Left ventricle myocardium inferior (tissue), 1 donor: Measurements from ENCODE around the gene NOD1. TPM values are rescaled to one million over a fixed set of nuclear protein-coding genes. Genes with fewer than 3 reads are reported as not detected.

Source experiments
- DNase-seq: peaks from one replicate; pipeline ENCODE4 v3.0.0-alpha.2; 2020
- H3K27ac ChIP-seq: fragments of 200-600 bp; replicated peaks from 2 replicates; pipeline ENCODE4 v1.8.0; 2021
- H3K27me3 ChIP-seq: fragments of 200-600 bp; 2 replicates; pipeline ENCODE4 v1.8.0; 2021; ENCODE audit warnings: low read depth
- H3K36me3 ChIP-seq: fragments of 200-600 bp; 2 replicates; pipeline ENCODE4 v1.8.0; 2021
- H3K4me1 ChIP-seq: fragments of 200-600 bp; 2 replicates; pipeline ENCODE4 v1.8.0; 2021
- H3K4me3 ChIP-seq: fragments of 200-600 bp; 2 replicates; pipeline ENCODE4 v1.8.0; 2021; ENCODE audit warnings: mild to moderate bottlenecking, moderate library complexity
- H3K9me3 ChIP-seq: fragments of 200-600 bp; replicated peaks from 2 replicates; pipeline ENCODE4 v1.8.0; 2021
- CTCF ChIP-seq: fragments of 200-600 bp; IDR thresholded peaks from 2 replicates; pipeline ENCODE4 v1.8.0; 2021; ENCODE audit warnings: antibody characterized with exemption, mild to moderate bottlenecking, borderline replicate concordance
- intact Hi-C: fragments of 100-400 bp; cut with micrococcal nuclease; formaldehyde crosslinking; loops from one replicate; pipeline ENCODE4 v1.11.0; 2022
- total RNA-seq: library from RNA; stranded (reverse); fragmentation: NEBNext Ultra II Directional; extraction: Animal tissue kit (Norgen Biotek cat#: 25700); gene quantifications from one replicate; pipeline ENCODE4 v1.2.1, GENCODE V29; 2021
- donor health status: DM: no; HTN: yes; CAD: no; lungs with severe emphysema.

NOD1 gene
- total RNA-seq, 1 donor from 2014 or later = 7.0 TPM

- H3K4me1 ChIP-seq = peaks cover 66% of the 10 kb centered on the region
- H3K4me3 ChIP-seq = no peak overlapping the region
- intact Hi-C loops = no loop called here
- H3K27me3 ChIP-seq = no peaks in the 10 kb centered on the region
- no peak for TF ChIP-seq CTCF
- H3K36me3 ChIP-seq = peaks cover 85% of the 10 kb centered on the region
- H3K27ac ChIP-seq = peak overlapping the region; percentile 55
- no peaks in the 10 kb centered on the region for H3K9me3 ChIP-seq
- DNase-seq = peak; percentile 58
Measured at GRCh38 chr7:30433082-30433481, 45.5 kb downstream of the NOD1 start.

- Histone ChIP-seq H3K9me3 (no peaks in the 10 kb centered on the region), H3K27me3 (no peaks in the 10 kb centered on the region), H3K36me3 (peaks cover 84% of the 10 kb centered on the region), H3K4me1 (peaks cover 66% of the 10 kb centered on the region), H3K27ac (peak overlapping the region; percentile 32), H3K4me3 (no peak overlapping the region)
- no peak for DNase-seq
- intact Hi-C loops = no loop called here
- no peak for TF ChIP-seq CTCF
Measured at GRCh38 chr7:30430777-30431176, 47.8 kb downstream of the NOD1 start.

GRCh38 chr7:30430276-30430675 is 48.3 kb downstream of the NOD1 start:
- intact Hi-C loops = no loop called here
- peaks cover 66% of the 10 kb centered on the region for H3K4me1 ChIP-seq
- H3K27ac ChIP-seq = peak overlapping the region; percentile 32
- TF ChIP-seq CTCF = no peak
- no peaks in the 10 kb centered on the region for H3K9me3 ChIP-seq
- DNase-seq = no peak
- H3K36me3 ChIP-seq = peaks cover 84% of the 10 kb centered on the region
- no peak overlapping the region for H3K4me3 ChIP-seq
- no peaks in the 10 kb centered on the region for H3K27me3 ChIP-seq

GRCh38 chr7:30429156-30429530 is 49.4 kb downstream of the NOD1 start:
- peaks cover 55% of the 10 kb centered on the region for H3K4me1 ChIP-seq
- no peaks in the 10 kb centered on the region for H3K27me3 ChIP-seq
- no peak for DNase-seq
- intact Hi-C loops = no loop called here
- no peak overlapping the region for H3K27ac ChIP-seq
- peaks cover 84% of the 10 kb centered on the region for H3K36me3 ChIP-seq
- no peak overlapping the region for H3K4me3 ChIP-seq
- H3K9me3 ChIP-seq = no peaks in the 10 kb centered on the region
- TF ChIP-seq CTCF = no peak

- Histone ChIP-seq H3K9me3 (no peaks in the 10 kb centered on the region), H3K4me3 (no peak overlapping the region), H3K36me3 (peaks cover 83% of the 10 kb centered on the region), H3K27me3 (no peaks in the 10 kb centered on the region), H3K4me1 (peaks cover 48% of the 10 kb centered on the region), H3K27ac (no peak overlapping the region)
- intact Hi-C loops = no loop called here
- no peak for DNase-seq
- no peak for TF ChIP-seq CTCF
Measured at GRCh38 chr7:30428246-30429155, 50.1 kb downstream of the NOD1 start.
